GM19239 (cell line): ENCODE results near the gene CPNE6.
A peak's percentile ranks its signal among the peaks of the same experiment; 100 is the strongest.

Experiments used
- DNase-seq: peaks from one replicate; pipeline ENCODE4 v3.0.0; 2011; ENCODE audit warnings: low spot score; ENCODE audit not compliant: insufficient read length
- FAIRE-seq: peaks from 2 replicates; lab custom pipeline; 2011; peaks lifted over from hg19 to GRCh38; lab: Jason Lieb, UNC

The CPNE6 gene

DNA sequence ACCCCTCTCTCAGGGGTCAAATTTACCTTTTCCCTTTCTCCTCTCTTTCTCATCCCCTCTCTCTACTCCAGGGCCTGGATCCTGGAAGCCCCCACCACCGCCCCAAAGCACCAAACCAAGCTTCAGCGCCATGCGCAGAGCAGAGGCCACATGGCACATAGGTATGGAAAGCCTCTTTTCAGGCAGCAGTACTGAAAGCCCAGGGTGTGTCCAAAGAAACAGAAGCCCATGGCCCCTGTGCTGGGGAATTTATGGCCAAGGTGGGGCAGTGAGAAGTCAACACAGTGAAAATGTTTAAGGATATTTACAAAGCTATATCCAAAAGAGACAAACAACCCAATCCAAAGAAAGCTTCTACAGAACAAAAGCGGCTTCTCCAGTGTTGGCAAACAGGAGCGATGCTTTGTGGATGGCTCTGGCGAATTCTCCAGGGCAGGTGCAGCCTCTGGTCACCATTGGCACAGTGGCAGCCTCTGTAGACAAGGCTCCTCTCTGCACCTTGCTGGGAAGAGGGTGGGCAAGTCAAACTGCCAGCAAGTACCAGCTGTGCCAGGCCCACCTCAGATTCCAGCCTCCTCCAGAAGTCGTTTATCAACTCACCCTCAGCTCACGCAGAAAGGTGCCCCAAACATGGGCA, 4.7 kb upstream of the CPNE6 start:
- FAIRE-seq (no peak), DNase-seq (no peak)

DNA sequence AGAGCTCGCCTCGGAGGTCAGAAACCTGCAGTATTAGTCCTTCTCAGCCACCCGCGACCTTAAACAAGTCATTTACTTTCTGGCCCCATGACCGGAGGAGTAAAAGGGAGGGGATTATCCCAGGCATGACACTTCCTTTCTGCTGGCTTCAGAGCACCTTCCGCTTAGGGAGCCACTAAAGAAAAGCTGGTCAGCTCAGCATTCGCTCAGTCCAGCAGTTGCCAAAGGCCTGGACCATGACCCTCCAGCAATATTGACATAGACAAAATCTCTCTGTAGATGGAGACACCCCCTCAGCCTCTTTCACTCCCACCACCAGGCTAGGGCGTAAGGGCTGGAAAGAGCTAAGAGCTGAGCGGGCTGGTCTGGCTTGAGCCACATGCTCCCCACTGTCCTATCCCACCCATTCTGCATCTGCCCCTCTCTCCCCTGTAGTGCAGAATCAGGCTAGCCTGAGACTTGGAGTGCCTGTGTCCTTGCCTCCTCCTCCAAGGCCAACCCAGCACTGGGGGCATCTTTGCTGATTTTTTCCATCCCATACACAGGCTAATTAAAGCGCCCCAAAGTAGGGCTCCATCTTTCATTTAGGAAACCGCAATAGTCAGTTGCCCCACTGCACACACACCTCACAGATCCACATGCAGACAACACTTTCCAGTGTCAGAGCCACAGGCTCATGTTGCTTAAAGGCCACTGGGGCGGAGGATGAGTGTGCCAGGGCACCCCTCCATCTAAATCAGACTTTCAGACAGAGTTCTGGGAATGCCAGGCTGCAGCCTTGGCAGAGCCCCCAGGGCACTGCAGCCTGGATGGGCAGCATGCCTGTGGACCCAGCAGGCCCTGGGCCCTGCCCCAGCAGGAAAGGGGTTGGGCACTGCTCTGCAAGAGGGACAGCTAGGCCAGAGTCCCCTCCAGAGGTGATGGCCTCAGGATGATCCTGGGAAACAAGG, 4.0 kb upstream of the CPNE6 start:
- no peak for DNase-seq
- no peak for FAIRE-seq

DNA sequence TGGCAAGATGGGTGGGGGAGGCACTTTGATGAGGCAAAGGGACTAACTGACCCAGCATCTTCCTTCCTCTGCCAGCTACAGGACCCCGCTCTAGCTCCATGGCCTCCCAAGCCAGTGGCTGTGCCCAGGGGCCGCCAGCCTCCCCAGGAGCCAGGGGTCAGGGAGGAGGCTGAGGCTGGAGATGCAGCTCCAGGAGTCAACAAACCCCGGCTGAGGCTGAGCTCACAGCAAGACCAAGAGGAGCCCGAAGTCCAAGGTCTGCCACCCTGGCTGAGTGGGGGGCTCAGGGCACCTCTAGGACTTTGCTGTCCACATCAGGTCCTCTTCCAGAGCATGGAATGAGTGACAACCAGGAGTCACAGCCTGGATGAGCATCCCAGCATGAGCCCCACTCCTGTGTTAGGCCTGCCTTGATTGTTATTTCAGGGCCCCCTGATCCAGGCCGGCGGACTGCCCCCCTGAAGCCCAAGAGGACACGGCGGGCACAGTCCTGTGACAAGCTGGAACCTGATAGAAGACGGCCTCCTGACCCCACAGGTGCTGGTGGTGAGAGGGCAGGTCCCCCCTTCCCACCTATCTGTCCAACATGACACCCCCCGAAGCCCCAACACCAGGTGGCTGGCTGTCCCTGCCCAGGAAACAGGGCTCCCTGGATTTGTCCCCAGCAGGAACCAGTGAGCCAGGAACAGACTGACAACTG, 2.5 kb upstream of the CPNE6 start:
- FAIRE-seq (no peak), DNase-seq (no peak)

DNA sequence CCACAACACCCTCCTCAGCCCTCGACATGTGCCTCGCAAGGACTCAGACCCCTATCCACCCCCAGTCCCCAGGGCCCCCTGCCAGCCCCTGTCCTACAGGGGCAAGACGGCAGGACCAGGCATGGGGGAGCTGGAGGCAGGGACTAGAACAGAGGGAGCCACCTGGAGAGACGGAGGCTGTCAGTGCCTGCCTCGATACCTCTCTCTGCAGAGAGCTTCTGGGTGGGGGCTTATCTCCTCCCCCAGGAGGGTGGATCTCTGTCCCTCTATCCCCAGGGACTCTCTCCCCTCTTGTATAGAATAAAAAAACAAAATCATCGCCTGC, 2.0 kb upstream of the CPNE6 start:
- FAIRE-seq (no peak), DNase-seq (no peak)

DNA sequence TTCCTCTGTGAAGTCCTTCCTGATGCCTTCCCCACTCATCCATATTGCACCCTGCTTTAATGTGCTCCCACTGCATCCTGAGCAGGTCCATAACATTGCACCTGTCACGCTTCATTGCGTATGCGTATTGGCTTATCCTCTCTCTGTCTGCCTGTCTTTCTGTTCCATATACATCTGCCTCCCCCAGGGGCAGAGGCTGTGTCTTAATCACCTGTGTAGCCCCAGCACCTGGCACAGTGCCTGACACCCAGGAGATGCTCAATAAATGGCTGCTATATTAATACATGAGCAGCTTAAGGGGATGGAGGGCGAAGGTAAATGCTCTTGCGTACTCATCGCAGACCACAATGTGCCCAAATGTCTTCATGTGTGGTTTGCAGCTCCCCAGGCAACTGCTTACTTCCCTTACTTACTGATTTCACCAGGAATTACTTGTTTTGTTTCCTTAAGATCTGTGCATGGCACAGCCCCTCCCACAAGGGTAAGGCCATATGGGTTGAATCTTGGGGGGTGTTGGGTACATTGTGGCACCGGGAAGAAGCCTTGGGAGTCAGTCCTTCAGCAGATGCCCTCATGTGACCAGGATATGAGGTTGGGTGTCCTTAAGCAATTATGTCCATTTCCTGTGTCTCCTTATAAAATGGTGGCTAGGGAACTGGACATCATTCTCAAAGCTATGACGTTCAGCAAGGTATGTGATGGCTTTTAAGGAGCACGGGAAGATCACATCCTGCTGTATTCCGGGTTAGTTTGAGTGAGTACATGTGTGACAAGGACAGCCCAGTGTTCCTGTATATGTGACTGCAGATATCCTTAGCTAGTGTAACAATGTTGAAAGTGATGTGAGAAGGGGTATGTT, 848 bp upstream of the CPNE6 start:
- DNase-seq (no peak), FAIRE-seq (no peak)

DNA sequence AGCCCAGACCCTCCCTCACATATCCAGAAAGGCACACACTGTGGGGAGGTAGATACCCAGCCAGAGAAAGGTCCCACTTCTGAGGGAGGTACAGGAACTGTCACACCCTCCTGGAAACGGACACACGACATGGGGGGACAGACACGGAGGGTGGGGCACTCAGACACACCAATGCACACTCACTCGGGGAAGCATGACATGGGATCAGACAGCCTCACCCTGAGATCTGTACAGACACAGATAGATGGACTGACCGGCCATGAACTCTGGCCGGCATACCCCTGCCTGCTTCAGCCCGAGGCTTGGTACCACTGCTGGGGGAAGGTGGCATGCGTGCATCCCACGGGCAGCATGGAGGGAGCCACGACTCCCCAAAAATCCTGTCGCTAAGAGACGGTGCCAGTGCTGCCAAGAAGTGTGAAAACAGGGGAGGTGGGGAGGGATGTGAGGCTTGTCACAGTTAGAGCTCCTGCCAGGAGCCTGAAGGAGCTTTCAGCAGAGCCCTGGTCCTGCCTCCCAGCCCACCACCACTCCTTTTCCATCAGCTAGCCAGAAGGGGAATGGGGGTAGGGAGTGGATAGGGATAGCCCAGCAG, 571 bp downstream of the CPNE6 start:
- DNase-seq (no peak), FAIRE-seq (no peak)

- no peak for DNase-seq
- no peak for FAIRE-seq
Observed at GRCh38 chr14:24072436-24072835, 1.1 kb downstream of the CPNE6 start.

GRCh38 chr14:24072881-24073877, 1.8 kb downstream of the CPNE6 start:
- DNase-seq: no peak
- FAIRE-seq: no peak

GRCh38 chr14:24074625-24075484, 3.5 kb downstream of the CPNE6 start:
- DNase-seq: no peak
- FAIRE-seq: no peak

GRCh38 chr14:24075485-24076301, 4.3 kb downstream of the CPNE6 start:
- DNase-seq (peak; percentile 56), FAIRE-seq (no peak)

GRCh38 chr14:24076302-24076601, 4.9 kb downstream of the CPNE6 start:
- no peak for FAIRE-seq
- no peak for DNase-seq

- DNase-seq (no peak), FAIRE-seq (no peak)
Observed at GRCh38 chr14:24077086-24077485, 5.7 kb downstream of the CPNE6 start.

DNA sequence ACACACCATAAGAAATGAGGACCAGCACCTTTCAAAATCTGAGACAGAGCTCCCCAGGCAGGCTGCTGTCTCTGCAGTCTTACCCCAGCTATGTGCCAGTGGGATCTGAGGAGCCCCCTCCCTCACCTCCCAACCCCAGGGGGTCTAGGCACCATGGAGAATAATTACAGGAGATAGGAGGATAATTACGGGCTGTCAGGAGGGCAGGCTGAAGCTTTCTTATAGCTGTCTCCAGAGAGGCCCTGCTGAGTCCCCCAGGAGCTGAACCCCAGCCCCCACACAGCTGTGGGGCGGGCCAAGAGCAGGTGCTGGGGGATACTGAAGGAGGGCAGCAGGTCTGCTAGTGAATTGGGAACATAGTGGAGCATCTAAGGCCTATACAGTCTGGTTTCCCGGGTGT, 6.8 kb downstream of the CPNE6 start:
- FAIRE-seq (no peak), DNase-seq (no peak)

- FAIRE-seq (no peak), DNase-seq (no peak)
Observed at GRCh38 chr14:24079491-24080141, 8.3 kb downstream of the CPNE6 start.

DNA sequence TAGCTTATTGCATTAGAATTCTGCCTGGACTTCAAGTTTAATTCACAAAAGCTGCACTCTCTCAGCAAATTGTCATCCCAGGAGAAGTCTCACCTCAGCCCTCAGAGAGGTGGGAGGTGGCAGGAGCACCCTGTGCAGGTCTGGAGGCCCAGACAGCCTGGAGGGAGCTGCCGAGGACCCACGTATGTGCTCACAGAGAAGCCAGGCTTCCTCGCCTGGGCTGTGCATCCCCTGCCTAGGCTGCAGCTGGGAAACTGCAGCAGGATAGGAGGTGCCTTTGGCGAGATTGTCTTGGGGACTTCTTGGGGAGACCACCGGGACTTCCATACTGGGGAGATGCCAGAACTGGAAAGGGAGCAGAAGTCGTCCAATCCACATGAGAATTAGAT, 8.8 kb downstream of the CPNE6 start:
- FAIRE-seq (no peak), DNase-seq (no peak)

DNA sequence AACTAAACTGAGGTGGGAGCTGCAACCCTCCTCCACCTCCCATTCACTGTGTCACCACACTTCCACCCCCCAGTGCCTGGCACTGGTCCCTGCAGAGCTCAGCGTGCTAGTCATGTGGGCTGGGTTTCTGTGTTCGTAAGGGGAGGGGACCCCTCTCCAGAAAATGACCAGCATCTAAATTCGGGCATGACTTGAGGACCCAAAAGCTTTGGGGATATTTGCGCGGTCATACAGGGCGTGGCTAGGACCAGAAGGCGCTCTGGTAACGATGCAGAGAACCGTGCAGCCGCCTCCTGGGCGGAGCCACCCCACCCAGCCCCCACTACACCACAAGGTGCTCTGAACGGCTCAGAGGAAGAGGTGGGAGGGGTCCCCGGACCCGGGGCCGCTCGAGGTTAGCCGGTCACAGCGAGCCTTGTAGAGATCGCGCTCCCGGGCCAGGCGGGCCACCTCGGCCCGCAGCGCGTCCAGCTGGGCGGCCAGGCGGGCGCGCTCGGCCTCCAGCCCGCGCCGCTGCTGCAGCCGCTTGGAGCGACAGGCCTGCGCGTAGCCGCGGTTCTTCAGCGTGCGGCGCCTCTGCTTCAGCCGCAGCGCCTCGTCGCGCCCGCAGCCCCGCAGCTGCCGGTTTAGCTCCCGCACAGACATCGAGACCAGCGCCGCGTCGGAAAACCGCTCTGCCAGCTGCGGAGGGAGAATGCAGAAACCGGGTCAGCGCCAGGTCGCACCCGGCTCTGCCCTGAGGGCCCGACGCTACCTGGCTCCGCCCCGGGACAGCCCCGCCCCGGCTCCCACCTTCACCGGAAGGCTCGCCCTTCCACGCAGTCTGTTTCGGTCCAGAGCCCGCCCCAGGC, 9.8 kb downstream of the CPNE6 start:
- DNase-seq (peak; percentile 86), FAIRE-seq (peak; percentile 89)
